A673 (cell line): ENCODE data around the gene NPAS2.

Source experiments
- CTCF ChIP-seq: fragments of 300-800, 200-600 bp; sonication (generic); conservative IDR thresholded peaks from 2 replicates; pipeline ENCODE4 v1.5.1; 2017; ENCODE audit warnings: low read depth, mild to moderate bottlenecking, antibody characterized with exemption, low read length, moderate library complexity, mixed read lengths
- EZH2 ChIP-seq: fragments of 200-600 bp; sonication (generic); IDR thresholded peaks from 2 replicates; pipeline ENCODE4 v1.6.1; 2017; ENCODE audit warnings: borderline replicate concordance, low read depth, mild to moderate bottlenecking, mixed read lengths, antibody characterized with exemption, low read length; ENCODE audit not compliant: poor library complexity, severe bottlenecking

- no peak for TF ChIP-seq CTCF
- no peak for TF ChIP-seq EZH2
Measured at GRCh38 chr2:101003278-101003775, 183.4 kb downstream of the NPAS2 start.
